GM19397 (cell line): Measurements from ENCODE around the gene HDAC4.

Experiments
- ATAC-seq: cut with Tn5 transposase; IDR thresholded peaks from one replicate; pipeline ENCODE4 v1.9.1; 2021; ENCODE audit warnings: mild to moderate bottlenecking, moderate library complexity; ENCODE audit not compliant: unreplicated experiment

Gene HDAC4

DNA sequence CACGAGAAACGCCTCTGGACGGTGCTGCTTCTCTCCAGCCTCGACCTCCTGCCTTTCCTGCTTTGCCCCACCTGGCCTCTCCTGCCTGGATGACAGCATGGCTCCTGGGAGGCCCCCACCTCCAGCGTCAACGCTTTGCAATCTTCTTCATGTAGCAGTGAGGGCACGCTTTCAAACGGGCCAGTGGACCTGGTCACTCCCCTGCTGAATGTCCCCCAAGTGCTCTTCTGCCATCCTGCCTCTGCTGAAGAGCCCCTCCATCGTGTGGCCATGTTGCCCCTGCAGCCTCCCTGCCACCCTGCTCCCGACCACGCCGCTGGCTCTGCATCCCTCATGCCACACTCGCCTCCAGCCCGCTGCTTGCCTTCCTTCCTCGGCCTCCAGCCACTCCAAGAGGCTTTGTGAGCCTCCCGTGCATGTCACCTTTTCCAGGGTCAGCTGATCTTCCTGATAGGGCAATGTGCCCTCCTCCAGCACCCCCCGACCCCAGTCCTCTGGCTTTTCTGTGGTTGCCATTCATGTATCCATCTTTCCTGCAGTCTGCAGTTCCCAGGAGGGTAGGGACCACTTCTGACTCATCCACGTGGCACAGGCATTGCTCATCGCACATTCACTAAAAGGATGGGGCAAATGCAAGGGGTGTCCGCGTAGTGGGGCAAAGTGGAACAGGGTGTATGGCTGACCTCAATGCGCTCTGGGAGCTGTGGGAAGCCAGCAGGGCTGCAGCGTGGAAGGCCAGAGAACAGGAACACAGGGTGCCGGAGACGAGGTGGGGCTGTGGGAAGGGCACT lies 284.2 kb downstream of the HDAC4 start:
- no peak for ATAC-seq

DNA sequence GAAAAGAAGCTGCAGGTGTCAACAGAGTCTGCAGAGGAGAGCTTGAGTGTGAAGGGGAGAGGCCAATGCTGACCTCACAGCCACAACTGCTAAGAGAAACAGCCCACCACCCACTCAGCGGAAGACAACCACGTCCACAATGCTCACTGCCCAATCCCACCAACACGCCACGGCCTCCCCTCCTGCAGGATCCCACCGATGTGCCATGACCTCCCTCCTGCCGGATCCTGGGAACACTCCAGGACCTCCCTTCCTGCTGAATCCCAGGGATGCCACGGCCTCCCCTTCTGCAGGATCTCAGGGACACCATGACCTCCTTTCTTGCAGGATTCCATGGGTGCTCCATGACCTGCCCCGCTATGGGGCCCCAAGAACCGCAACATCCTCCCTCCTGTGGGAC lies 285.2 kb downstream of the HDAC4 start:
- no peak for ATAC-seq

DNA sequence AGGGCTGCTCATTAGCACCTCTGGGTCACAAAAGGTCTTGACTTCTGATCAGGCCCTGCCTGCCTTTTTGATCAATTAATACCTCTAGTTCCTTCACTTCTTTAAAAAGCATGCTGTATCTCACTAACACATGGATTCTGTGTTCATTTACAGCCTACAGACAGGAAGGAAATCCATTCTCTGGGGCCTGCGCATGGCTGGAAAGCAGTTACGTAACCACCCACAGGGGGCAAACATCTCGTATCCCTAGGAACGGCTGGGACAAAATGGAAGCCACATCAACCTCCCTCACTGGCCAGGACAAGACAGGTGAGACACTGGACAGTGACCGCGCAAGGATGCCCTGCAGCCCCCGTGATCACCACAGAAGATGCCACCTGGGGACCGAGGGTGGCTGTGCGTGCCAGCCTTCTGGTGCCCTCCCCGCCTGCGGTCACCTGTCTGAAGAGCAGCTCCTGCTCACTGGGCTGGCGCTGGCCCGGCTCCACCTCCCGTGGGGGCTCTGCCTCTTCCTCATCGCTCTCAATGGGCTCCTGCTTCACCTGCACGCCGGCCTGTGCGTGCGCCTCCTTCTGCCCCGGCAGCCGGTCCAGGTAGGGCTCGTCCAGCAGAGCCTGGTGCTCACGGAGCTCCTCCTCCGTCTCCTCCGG lies 286.1 kb downstream of the HDAC4 start:
- ATAC-seq = no peak

DNA sequence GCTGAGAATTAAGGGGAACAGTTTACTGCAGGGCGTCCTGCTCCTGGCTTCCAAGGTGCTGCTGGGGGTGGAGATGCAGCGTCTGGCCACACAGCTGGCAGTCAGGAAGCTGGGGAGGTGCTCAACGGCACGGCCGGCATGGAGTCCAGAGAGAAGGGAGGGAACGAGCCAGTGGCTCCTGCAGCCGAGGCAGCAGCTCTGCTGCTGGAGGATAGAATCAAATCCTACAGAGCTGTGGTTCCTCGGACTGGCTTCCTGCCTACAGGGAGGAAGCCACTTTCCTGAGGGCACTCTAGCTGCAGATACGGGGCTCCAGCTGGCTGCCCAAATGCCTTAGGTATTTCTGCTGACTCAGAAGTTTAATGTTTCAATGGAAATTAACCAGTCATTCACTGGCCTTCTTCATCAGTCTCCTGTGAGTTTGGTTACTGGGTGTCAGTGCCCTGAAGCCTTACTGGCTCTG lies 286.7 kb downstream of the HDAC4 start:
- ATAC-seq = no peak

DNA sequence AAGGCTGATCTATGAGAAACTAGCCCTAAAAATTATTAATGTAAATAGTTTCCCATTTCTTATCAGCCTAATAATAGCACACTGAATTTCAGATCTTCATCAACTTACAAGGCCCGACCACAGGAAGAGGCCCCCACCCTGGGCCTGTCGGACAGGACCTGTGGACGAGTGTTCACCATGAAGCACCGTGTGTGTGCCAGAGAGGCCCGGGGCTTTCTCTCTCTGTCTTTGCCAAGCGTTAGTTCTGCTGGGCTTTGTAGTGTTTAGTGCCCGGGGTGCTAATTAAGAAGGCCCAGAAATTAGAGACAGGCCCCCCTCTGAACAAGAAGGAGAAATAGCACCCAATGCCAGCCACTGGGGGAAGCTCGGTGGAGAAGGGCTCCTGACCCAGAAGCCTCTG lies 287.2 kb downstream of the HDAC4 start:
- no peak for ATAC-seq

DNA sequence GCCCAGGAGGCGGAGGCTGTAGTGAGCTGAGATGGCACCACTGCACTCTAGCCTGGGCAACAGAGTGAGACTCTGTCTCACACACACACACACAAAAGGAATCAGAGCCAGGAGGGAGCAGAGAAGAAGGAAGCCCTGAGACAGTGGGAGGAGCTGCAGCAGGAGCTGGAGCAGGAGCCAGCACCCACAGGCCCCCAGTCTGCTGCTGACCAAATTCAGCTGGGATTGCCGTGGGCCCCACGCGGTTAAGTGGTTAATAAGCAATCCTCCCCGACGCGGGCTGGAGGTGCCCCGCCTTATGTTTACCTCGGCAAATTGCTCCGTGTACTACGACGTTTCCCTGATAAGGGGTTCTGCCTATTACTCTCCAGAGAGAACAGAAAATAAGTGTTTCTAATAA lies 287.6 kb downstream of the HDAC4 start:
- no peak for ATAC-seq

DNA sequence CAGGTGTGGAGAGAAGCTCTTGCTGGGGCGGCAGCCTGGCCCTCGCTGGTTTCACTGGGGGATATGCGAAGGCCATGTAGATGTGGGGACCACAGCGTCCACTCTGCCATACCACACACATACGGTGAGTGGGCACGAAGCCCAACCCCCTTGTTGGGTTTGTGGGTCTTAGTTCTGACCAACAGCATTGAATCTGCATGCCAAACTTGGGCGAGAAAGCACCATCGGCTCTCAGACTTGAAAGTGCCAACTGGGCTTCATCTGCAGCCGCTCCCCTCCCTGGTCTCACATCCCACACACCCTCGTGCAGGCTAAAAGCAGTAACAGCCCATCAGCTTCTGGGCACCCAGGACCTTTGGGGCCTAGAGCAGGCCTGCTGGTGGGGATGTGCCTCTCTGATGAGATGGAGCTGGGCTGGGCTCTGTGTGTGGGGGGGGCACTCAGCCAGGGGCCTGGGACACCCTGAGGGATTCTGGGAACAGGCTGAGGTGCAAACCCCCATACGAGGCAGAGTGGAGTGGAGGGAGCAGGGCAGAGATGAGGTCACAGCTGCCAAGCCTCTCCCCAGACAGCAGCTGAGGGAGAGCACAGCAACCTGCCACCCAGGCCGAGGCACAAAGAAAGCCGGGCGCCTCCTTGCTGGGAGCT lies 288.6 kb downstream of the HDAC4 start:
- ATAC-seq = no peak

DNA sequence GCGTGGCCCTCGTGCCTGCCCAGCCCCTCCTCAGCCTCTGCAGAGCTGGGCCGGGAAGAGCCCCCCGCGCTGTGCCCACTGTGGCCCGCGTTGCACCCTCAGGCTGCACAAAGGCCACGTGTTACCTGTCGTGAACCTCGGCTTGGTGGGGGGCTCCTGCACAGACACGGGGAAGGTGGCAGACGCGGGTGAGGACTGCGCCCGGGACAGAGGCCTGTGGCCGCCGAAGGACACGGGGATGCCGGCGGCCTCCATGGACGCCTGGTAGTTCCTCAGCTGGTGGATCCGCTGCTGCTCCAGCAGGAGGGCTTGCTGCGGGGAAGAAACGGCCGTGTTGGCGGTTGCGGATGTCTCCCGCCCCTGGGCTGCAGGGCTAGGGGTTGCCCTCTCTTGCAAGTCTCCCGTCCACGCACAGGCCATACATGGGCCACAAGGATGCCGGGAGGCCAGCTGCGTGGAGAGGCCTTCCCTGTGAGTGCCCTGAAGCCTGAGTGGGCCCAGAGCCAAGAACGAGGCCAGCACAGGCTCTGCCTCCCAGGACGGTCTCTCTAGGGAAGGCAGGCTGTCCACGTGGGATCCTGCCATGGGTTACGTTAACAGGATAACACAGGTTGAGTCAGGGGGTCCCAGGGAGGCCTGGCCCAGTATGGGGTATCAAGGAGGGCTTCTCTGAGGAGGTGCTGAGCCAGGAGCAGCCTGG lies 289.3 kb downstream of the HDAC4 start:
- no peak for ATAC-seq

DNA sequence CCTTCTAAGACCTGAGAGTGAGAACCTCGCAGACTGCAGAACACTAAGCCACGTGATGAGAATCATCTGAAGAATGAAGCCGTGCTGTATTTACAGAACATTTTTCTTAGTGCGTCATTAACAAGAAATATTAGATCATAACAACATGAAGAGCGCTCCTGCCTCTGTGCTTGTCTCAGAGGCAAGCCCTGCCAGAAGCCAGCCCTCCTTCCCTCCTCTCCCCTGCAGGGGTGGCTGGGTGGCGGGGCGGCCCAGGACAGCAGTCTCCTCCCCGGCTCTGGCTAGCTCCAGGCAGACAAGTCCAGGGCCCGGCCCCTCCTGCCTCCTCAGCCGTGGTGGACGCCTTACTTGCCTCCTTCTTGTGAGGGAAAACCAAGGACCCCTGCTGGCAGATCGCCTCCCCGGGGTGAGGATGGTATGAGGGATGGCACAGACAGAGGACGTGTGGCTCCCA lies 290.2 kb downstream of the HDAC4 start:
- ATAC-seq = no peak

DNA sequence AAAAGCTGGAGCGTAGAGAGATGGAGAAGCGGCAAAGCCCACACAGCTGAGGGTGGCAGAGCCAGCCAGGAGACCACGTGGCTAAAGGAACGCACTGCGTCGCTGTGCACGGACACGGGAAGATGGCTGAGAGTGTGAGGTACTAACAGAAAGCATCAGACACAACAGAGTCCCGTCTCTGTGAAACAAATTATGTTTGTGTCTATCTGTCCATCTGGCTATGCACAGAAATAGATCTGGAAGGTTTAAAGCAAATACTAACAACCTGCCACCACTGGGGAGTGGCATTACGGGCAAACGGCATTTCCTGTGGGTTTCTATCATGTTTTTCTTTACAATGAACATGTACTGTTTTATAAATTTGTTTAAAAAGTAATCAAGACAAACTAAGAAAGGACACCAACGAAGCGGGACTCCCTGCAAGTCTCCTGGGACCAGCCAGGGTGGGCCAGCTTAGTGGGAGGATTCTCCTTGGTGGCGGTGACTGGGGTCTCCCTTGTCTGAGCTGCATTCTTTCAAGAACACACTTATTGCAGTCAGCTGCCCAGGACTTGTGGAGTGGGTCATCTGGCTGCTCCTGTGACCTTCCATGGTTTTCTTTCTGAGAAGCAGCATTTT lies 290.8 kb downstream of the HDAC4 start:
- ATAC-seq = no peak

DNA sequence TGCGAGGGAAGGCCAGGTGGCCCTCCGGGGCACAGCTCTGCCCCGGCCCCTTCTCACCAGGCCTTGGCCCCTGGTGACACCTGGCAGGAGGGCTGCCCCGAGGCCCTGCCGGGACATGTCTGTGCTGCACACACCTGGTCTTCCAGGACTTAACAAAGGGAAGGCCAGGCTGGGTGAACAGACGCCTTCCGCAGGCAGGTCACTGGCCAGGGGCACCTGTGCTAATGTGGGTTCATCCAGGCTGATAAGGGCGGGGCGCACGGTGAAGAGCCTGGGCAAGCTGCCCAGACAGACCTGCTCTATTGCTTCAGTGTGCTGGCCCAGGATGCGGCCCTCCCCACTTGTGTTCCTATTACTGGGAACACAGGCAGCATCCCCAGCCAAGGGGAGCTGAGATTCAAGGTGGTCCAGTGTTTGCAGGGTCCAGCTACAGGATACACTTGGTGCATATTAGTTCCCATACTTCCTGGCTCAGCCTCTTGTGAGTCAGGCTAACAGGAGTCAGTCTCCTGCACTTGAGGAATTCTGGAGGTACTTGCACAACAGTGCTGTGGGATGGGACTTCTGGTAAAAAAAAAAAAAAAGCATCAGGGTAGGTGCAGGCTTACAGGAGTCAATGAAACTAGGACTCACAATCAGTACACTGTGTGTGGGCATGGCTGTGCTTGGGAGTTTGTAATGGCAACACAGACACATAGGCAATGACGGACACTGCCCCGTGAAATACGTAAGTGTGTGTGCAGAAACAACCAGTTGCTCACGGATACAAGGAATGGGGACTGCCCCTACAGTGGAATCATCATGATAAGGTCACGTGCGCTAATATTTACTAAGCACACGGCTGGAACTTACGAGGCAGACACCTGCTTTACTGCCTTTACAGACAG lies 291.5 kb downstream of the HDAC4 start:
- no peak for ATAC-seq

DNA sequence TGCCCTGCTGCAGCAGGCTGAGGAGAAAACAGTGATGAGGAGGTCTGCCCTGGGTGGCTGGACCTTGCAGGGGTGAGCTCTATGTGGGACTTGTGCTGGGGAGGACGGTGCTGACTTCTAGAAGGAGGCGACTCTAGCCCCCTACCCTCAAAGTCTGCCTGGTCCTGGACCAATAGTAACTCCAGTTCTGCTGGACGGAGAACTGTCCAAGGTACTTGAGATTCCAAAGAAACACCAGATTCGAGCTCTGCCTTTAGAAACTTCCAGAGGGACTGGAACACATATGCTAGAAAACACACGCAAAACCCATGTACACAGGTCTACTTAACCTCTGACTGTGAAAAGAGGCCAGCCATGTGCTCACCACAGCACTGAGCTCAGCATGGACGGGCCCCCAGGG lies 292.4 kb downstream of the HDAC4 start:
- ATAC-seq = no peak

DNA sequence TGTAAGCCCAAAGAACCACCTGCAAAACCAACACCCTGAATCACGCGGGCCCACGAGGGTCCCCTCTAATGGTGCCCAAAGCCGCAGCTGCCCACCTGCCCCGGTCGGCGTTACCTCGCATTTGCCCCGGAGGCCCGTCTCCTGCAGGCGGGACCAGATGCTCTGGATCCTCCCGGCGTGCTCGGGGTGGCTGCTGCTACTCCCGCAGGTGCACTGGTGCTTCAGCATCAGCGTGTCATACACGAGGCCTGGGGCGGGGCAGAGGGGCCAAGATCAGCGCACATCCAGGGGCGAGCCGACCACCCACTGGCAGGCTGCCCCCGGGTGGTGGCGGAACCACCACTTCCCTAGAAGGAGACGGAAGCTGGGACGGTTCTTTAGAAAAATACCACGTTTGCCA lies 292.9 kb downstream of the HDAC4 start:
- no peak for ATAC-seq

DNA sequence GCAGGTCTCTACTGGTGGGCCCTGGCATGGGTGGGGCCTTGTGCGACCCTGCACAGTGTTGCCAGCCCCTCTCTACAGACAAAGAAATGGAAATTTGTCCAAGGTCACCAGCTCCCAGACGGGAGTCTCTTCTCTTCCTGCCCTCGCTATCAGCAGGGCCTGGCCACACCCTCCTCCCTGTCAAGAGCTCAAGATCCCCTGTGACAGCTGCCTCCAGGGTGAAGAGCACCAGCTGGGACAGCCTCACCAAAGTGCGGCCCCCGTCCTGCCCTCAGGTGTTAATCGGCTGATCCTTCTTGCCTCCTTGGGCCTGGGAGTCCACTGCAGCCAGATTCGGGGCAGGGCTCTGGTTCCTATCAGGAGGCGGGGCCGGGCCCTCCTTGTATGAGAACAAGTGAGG lies 293.9 kb downstream of the HDAC4 start:
- ATAC-seq = no peak

DNA sequence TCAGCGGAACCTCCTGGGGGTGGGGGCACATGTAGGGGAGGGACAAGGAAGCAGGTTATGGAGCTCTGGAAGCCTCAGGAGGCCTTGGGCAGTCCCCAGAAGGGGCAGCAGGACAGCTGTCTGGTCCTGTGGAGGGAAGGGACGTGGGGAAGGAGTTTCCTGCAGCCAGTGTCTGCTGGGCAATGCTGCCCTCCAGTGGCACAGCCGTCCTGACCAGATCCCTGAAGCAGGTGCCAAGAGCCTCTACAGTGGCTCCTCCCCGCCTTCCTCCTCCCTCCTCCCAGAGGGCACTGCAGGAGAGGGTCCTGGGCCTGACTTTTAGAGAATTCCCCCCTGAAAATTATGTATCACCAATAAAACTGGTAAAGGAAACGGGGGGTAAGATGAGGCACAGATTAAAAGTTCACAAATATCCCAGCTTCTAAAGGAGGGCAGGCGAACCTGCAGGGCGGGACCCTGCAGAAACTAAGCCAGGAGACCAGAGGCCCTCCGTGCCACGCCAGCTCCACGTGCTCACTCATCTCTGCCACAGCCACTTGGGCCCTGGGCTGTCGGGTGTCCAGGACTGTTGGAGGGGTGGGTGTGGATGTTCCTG lies 294.4 kb downstream of the HDAC4 start:
- no peak for ATAC-seq

DNA sequence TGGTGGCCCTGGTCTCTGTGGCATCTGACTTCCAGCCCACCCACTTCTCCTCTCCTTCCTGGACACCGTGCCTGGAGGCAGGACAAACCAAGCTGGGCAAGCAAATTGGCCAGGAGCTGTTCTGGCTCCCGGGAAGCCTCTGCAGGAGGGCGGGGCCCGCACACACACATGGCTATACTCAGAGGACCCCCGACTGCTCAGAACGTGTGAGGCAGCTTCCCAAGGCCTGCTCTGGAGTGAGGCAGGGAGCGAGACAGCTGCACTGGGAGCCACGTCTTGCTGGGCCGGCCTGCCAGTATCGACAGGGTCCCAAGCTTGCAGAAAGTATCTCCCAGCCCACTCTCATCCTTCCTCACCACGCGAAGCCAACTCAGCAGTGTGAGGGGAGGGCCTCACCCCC lies 295.6 kb downstream of the HDAC4 start:
- ATAC-seq = no peak

DNA sequence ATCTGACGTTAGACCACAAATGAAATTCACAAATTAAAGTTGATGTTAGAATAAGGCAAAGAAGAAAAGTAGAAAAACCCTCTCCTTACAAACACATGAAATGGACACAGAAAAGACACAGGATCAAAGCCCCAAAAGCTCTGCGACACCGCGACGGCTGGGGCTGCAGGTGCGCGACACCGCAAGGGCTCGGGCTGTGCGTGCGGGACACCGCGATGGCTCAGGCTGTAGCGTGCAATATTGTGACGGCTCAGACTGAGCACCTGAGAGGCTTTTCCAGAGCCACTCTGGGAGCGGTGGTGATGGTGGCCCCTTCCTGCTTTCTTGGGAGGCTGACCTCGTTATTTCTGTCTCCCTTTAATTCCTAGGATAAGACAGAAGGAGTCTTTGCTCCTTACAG lies 296.0 kb downstream of the HDAC4 start:
- ATAC-seq = no peak

DNA sequence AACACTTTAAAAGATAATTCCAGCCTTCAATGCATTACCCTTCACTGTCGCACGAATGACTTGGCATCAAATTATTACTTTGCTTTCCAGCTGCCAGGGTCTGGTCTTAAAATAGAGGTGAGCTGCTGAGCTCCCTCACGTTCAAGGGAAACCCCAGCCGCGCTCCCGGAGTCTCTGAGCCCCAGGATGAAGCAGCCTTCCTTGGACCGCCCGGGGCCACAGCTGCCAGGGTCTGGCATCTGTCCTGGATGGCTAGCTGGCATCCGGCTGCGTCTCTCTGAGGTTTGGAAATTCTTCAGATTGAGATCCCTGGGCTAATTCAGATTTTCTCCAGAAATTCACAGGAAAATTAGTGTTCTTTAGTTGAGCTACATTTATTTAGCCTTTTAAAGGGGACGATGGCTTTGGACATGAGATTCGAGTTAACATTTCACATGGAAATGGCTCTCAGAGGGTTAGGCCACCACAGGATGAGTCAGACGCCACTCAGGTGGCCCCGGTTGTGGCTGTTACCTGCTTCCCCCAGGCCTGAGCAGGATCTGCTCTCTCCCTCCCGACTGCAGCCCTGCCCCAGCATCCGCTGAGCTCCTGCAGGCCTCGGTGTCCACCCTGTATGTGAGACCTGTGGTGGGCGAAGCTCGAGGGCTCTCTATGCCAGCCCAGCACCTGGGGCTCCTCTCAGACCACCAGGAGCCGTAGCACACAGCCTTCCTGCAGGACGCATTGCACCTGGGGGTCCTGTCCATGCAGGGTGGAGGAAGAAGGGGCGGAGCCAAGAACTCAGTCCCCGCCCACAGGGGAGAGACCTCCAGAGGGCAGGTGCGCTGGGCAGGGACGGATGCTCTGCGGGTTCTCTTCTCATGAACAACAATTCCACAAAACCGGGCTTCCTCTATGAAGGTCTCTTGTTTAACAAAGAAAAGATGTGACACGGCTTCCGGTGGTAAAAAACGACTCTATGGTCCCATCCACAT lies 297.4 kb downstream of the HDAC4 start:
- no peak for ATAC-seq
